Ishikawa (cell line): Measurements from ENCODE around the gene ANO4.

Source experiments
- CEBPB ChIP-seq: IDR thresholded peaks from 2 replicates; pipeline ENCODE4 v1.6.1; 2012
- CREB1 ChIP-seq: IDR thresholded peaks from 2 replicates; pipeline ENCODE4 v1.6.1; 2012; ENCODE audit warnings: low read depth
- EGR1 ChIP-seq: IDR thresholded peaks from 2 replicates; pipeline ENCODE4 v1.6.1; 2012
- EP300 ChIP-seq: IDR thresholded peaks from 2 replicates; pipeline ENCODE4 v1.6.1; 2012; ENCODE audit warnings: borderline replicate concordance
- FOXM1 ChIP-seq: IDR thresholded peaks from 2 replicates; pipeline ENCODE4 v1.6.1; 2012; ENCODE audit warnings: low read depth, borderline replicate concordance
- MAX ChIP-seq: IDR thresholded peaks from 2 replicates; pipeline ENCODE4 v1.6.1; 2012
- NFIC ChIP-seq: IDR thresholded peaks from 2 replicates; pipeline ENCODE4 v1.6.1; 2012
- RAD21 ChIP-seq: IDR thresholded peaks from 2 replicates; pipeline ENCODE4 v1.6.1; 2012; ENCODE audit warnings: low read depth
- REST ChIP-seq: IDR thresholded peaks from 2 replicates; pipeline ENCODE4 v1.6.1; 2012; ENCODE audit warnings: low read depth, mild to moderate bottlenecking
- TAF1 ChIP-seq: IDR thresholded peaks from 2 replicates; pipeline ENCODE4 v1.6.1; 2012; ENCODE audit warnings: low read depth, mild to moderate bottlenecking
- TCF12 ChIP-seq: IDR thresholded peaks from 2 replicates; pipeline ENCODE4 v1.6.1; 2012; ENCODE audit warnings: low read depth
- TEAD4 ChIP-seq: IDR thresholded peaks from 2 replicates; pipeline ENCODE4 v1.6.1; 2012
- YY1 ChIP-seq: IDR thresholded peaks from 2 replicates; pipeline ENCODE4 v1.6.1; 2012; ENCODE audit warnings: low read depth
- ZBTB7A ChIP-seq: IDR thresholded peaks from 2 replicates; pipeline ENCODE4 v1.6.1; 2012; ENCODE audit warnings: low read depth
- TF ChIP-seq, protein P1 (sequence below): IDR thresholded peaks from 2 replicates; pipeline ENCODE4 v1.6.1; 2012

The ANO4 gene

GRCh38 chr12:101027200-101027599, 232.6 kb downstream of the ANO4 start:
- TF ChIP-seq TCF12 = no peak
- no peak for TF ChIP-seq NFIC
- no peak for TF ChIP-seq CEBPB

DNA sequence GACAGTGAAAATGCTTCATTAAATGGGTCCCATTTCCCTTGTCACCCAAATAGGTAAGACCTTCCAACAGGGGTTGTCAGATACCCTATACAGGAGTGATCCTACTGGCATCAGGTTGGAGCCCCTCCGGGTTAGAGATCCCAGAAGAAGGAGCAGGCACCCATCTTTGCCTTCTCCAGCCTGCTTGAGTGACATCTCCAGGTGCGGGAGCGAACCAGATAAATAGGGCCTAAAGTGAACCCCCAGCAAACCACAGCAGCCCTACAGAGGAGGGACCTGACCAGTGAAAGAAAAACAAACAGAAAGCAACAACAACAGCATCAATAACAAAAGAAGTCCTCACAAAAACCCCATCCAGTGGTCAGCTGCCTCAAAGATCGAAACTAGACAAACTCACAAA, 233.2 kb downstream of the ANO4 start:
- TF ChIP-seq, protein P1, sequence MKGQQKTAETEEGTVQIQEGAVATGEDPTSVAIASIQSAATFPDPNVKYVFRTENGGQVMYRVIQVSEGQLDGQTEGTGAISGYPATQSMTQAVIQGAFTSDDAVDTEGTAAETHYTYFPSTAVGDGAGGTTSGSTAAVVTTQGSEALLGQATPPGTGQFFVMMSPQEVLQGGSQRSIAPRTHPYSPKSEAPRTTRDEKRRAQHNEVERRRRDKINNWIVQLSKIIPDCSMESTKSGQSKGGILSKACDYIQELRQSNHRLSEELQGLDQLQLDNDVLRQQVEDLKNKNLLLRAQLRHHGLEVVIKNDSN = no peak
- TF ChIP-seq EGR1 (no peak), TEAD4 (no peak), TAF1 (no peak), EP300 (no peak), MAX (no peak), CEBPB (no peak), FOXM1 (no peak), CREB1 (no peak), YY1 (no peak), NFIC (no peak), TCF12 (no peak), ZBTB7A (no peak), RAD21 (no peak), REST (no peak)

GRCh38 chr12:101038289-101038871, 243.8 kb downstream of the ANO4 start:
- TF ChIP-seq EP300 = no peak

GRCh38 chr12:101039848-101040531, 245.4 kb downstream of the ANO4 start:
- TF ChIP-seq YY1 = no peak
- TF ChIP-seq REST = no peak
- TF ChIP-seq CEBPB = no peak
- no peak for TF ChIP-seq CREB1
- TF ChIP-seq TEAD4 = no peak
- TF ChIP-seq EGR1 = no peak

DNA sequence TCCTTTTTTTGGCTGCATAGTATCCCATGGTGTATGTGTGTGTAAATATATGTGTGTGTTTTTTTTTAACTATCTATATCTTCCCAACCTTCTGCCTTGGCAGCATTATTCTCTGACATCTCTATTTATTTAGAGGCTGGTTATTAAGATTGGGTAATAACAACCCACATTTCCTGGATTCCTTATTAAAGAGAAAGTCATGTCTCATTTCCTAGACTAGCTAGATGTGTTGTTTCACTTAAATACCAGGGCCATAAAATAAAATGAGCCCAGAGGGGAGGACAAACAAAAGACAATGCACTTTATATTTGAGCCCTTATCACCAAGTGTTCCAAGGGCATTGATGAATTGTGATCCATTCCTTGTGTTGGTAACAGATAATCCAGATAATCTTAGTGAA, 246.4 kb downstream of the ANO4 start:
- TF ChIP-seq EP300 (no peak), NFIC (no peak), TEAD4 (no peak), TAF1 (no peak)
- TF ChIP-seq, protein P1 = no peak

- TF ChIP-seq FOXM1 (no peak), REST (no peak), TEAD4 (no peak), RAD21 (no peak), MAX (no peak), CEBPB (no peak), EGR1 (no peak), EP300 (no peak)
- TF ChIP-seq, protein P1 = no peak
Measured at GRCh38 chr12:101042211-101042610, 247.6 kb downstream of the ANO4 start.
